Activated CD4-positive, CD25-positive, alpha-beta regulatory T cell treated with anti-CD3 and anti-CD28 coated beads, Interleukin-2, amount 50 U/mL, for 24 hours (primary cell): ENCODE measurements around the gene SIGLEC5.

Experiments used
- ATAC-seq, 2 donors: fragments of 150-1000 bp; cut with Tn5 transposase; one replicate each; pipeline ENCODE4 v1.10.0; 2021; ENCODE audit warnings: mild to moderate bottlenecking in 1 of 2, moderate library complexity in 1 of 2

Gene SIGLEC5

DNA sequence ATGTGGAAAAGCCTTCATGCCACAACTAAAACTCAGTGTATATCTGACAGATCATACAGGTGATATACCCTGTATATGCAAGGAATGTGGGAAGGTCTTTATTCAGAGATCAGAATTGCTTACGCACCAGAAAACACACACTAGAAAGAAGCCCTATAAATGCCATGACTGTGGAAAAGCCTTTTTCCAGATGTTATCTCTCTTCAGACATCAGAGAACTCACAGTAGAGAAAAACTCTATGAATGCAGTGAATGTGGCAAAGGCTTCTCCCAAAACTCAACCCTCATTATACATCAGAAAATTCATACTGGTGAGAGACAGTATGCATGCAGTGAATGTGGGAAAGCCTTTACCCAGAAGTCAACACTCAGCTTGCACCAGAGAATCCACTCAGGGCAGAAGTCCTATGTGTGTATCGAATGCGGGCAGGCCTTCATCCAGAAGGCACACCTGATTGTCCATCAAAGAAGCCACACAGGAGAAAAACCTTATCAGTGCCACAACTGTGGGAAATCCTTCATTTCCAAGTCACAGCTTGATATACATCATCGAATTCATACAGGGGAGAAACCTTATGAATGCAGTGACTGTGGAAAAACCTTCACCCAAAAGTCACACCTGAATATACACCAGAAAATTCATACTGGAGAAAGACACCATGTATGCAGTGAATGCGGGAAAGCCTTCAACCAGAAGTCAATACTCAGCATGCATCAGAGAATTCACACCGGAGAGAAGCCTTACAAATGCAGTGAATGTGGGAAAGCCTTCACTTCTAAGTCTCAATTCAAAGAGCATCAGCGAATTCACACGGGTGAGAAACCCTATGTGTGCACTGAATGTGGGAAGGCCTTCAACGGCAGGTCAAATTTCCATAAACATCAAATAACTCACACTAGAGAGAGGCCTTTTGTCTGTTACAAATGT, 42.7 kb downstream of the SIGLEC5 start:
- ATAC-seq: no peak

- no peak for ATAC-seq
These were observed 43.4 kb downstream of the SIGLEC5 start for GRCh38 chr19:51586799-51587198.

DNA sequence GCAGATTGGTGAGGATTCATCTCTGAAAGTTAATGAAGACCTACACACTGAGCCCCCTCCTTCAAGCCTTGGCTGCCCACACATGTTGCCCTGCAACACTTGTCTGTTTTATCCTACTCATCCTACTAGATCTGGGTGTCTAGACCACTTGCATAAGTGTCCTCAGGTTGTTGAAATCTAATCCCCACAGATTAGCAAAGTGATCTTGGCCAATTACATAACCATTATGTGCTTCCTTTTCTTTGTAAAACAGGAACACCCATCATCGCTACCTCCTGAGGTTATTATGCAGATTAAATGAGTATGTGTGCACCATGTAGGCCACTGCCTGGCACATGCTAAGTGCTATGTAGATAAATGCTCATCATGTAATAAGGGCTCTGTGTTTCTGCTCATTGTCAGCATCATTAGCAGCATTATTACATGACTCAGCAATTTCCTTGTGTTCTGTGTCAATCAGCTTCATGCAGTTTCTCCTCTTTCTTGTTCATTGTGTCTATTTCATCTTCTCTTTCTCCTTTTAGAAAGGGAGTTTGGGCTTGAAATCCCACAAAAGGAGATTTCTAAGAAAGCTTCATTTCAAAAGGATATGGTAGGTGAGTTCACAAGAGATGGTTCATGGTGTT, 44.0 kb downstream of the SIGLEC5 start:
- no peak for ATAC-seq

GRCh38 chr19:51576850-51577249, 53.4 kb downstream of the SIGLEC5 start:
- ATAC-seq: peak in 1 of 2 donors; percentile 91

DNA sequence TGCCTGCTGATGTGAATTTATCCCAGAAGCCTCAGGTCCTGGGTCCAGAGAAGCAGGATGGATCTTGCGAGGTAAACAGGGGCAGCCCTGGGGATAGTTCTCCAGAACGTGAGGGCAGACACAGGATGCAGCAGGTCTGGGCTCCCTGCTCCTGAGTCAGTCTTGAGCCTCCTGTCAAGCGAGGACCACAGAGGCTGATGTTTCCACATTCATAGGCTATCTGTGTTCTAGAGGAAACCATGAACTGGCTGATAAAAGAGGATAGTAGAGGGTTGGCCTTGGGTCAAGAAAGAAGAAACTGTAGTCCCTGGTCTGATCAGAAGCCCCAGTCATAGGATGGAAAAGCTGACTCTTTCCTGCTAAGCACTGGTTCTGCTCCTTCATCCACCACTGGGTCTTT, 56.9 kb downstream of the SIGLEC5 start:
- no peak for ATAC-seq

DNA sequence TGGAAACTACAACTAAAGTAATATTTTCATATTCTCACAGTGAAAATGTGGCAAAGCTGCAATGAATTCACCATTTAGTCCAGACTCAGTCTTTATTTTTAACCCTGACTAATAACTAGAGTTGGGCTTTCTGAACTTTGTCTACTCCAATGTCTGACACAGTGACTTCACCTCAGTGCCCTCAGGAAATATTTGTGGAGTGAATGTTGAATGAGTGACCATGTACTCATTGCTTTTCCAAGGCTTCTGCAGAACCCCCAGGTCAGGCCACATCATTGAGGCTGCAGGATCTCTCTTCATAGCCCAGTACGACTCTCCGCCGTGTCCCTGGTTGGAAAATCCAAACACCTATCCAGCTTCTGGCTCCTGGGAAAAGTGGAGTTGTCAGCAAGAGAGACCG, 57.3 kb downstream of the SIGLEC5 start:
- ATAC-seq: no peak

- ATAC-seq: no peak
These were observed 57.8 kb downstream of the SIGLEC5 start for GRCh38 chr19:51572410-51572809.

DNA sequence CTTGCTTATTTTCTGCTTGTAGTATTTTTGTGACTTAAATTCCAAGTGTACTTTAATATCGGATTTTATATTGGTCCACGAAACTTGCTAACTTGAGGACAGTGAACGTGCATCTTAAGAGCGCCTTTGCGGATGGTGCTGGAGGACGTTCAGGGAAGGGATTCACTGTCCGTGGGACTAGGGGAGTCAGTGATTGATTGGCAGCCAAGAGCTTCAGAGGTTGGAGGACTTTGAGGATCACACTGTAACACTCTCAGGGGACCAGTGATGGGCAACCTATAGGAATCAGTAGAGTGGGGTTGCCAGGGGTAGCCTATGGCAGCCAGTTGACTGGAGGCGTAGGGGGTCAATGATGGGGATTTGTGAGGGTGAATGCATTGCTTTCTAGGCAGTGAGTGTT, 58.6 kb downstream of the SIGLEC5 start:
- no peak for ATAC-seq

GRCh38 chr19:51570962-51571575, 59.1 kb downstream of the SIGLEC5 start, which contains the start of gene ZNF175:
TSS of gene ZNF175 (plus strand) at chr19:51571283. CDS start at chr19:51573330, 2,047 bp downstream.
- ATAC-seq: peak; percentile 94 to 96

DNA sequence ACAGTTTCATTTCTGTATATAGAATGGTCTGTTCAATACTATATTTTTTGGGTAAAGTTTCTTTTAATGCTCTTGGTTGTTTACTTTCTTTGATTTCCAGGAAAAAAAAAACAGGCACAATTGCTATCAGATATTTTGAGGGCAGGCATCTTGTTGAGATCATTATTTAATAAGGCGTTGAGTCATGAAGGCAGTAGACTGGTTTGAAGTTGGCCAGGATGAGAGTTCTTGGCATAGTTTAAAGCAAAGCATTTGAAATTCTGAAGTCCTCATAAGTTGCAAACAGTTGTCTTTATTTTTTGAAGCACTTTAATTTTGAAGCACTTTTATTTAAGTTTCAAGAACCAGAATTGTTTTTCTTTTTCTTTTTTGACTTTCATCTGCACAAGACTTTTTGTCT, 61.7 kb downstream of the SIGLEC5 start:
- no peak for ATAC-seq

DNA sequence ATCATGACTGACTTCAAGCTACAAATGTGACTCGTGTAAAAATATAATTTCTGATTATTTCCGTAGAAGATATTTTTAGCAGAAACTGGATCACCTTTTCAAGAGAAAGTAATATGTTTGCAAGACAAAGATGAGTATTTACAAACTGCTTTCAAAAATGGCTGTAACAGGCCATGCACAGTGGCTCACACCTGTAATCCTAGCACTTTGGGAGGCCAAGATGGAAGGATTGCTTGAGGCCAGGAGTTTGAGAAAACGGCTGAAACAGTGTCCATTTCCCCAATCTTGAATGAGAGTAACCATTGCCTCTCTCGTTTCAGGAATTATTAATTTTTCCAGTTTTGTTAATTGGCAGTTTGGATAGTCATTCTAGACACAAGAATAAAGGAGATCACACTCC, 62.6 kb downstream of the SIGLEC5 start:
- no peak for ATAC-seq

DNA sequence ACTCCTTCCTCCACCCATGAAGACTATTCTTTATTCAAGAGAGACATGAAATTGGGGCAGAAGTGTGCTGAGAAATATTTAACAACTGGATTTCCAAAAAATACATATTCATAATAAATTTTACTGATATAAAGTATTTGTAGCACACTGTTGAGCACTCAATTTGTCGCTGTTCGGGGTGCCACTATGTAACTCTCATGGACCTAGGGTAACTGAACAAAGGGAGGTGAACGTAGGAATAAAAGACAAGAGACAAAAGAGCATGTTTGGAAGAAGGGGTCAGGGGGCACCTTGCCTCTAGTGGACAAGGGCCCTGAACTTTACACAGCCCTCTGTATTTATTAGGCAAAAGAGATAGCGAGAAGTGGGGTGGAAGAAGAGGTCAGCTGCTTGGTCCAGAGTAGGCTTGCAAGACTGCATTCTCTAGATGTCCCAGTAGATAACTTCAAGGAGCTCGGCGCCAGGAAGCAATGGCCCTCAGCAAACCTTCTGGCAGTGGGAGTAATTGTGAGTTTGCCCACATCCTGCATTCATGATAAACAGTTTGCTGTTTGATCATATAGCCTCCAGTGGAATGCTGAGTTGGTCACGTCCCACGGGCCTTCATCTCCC, 63.6 kb downstream of the SIGLEC5 start:
- no peak for ATAC-seq

GRCh38 chr19:51565583-51565982, 64.6 kb downstream of the SIGLEC5 start:
- ATAC-seq: no peak

DNA sequence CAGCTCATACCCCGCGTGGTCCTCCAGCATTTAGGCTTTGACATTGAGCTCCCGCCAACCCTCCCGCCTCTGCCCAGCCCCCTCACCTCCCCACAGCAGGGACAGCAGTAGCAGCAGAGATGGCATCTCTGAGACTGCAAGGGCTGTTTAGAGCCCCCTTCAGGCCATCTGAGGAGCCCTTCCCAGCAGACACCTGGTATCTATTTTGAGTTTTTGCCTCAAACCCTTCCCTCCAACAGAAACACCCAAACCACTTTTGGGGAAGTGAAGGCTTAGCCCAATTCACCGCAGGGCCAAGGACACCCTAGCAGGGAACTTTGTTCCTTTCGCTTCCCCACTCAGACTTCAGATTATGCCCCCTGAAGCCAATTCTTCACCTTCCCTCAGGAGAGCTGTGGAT, 65.4 kb downstream of the SIGLEC5 start:
- ATAC-seq: peak in 1 of 2 donors; percentile 30
